GM18520 (cell line): ENCODE measurements around the gene KCNF1.

Experiments used
- ATAC-seq: cut with Tn5 transposase; IDR thresholded peaks from one replicate; pipeline ENCODE4 v1.9.1; 2021; ENCODE audit not compliant: unreplicated experiment

Gene KCNF1

DNA sequence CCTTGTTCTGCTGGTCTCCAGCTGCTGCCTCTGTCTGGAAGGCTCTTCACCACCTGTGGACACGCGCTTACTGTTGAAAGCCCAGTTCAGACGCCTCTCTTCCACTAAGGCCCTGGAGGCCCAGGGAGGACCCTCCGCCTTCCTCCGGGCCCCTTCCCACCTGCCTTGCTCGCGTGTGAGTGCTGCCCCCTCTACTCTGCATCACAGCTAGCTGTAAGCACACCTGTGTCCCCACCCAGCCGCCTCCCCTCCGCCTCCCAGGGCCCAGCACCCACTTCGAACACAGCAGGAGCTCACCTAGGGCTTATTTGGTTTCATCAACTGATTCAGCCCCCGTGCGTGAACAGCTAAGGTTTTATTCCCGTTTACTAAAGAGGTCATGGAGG, 49.7 kb downstream of the KCNF1 start:
- ATAC-seq, result no peak

DNA sequence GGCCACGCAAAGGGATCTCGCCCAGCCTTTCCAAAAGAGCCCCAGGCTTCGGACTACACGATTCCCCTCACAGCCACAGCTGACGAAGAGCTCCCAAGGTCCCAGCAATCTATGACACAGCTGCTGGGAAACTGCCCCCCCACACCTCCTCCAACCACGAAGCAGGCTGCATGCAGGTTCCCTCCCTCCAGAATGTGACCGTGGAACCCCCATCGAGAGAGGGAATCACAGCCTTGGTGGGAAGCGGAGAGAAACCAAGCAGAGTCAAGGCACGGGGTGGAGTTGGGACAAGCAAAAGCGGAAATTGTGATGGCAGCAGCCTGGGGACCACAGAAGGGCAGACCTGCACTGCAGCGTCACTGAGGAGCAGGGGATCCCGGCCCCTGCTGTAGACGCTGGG, 50.3 kb downstream of the KCNF1 start:
- ATAC-seq, result no peak

DNA sequence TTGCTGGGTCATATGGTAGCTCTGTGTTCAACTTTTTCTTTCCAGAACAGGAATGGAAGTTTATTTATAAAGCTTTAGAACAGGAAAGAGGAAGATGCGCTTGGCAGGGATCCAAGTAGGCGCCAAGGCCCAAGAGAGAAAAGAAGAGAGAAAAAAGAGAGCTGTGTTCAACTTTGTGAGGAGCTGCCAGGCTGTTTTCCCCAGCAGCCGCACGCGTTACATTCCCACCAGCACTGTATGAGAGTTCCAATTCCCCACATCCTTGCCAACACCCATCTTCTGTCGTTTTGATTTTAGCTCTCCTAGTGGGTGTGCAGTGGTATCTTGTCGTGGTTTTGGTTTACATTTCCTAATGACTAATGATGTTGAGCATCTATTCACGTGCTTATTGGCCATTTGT, 51.4 kb downstream of the KCNF1 start:
- ATAC-seq, result no peak
